RWPE2 (cell line): ENCODE results near the gene TSPAN18.

Experiments used
- ATAC-seq: fragments of 200-7000 bp; cut with Tn5 transposase; 3 replicates; pipeline ENCODE4 v1.9.1; 2021; ENCODE audit warnings: low read depth
- DNase-seq: peaks from one replicate; pipeline ENCODE4 v3.0.0-alpha.2; 2020; ENCODE audit warnings: low spot score
- H3K27ac ChIP-seq: fragments of 450-650 bp; 2 replicates; pipeline ENCODE4 v1.5.1; 2017; ENCODE audit warnings: mild to moderate bottlenecking; ENCODE audit not compliant: poor library complexity, severe bottlenecking
- H3K27me3 ChIP-seq: fragments of 250-450 bp; sonication (Bioruptor Pico); 2 replicates; pipeline ENCODE4 v1.5.1; 2021; ENCODE audit warnings: mild to moderate bottlenecking, moderate library complexity; ENCODE audit not compliant: insufficient read depth, poor library complexity, severe bottlenecking
- H3K36me3 ChIP-seq: fragments of 250-450 bp; sonication (Bioruptor Pico); 2 replicates; pipeline ENCODE4 v1.5.1; 2020; ENCODE audit warnings: low read depth, mild to moderate bottlenecking, moderate library complexity
- H3K4me1 ChIP-seq: fragments of 250-450 bp; sonication (Bioruptor Pico); 2 replicates; pipeline ENCODE4 v1.5.1; 2021; ENCODE audit warnings: mild to moderate bottlenecking, moderate library complexity; ENCODE audit not compliant: insufficient read depth, poor library complexity, severe bottlenecking
- H3K4me3 ChIP-seq: fragments of 250-450 bp; sonication (Bioruptor Pico); 2 replicates; pipeline ENCODE4 v1.5.1; 2021; ENCODE audit warnings: mild to moderate bottlenecking, moderate library complexity; ENCODE audit not compliant: severe bottlenecking
- H3K9me3 ChIP-seq: fragments of 250-450 bp; sonication (Bioruptor Pico); 2 replicates; pipeline ENCODE4 v1.5.1; 2021; ENCODE audit warnings: mild to moderate bottlenecking, moderate library complexity; ENCODE audit not compliant: severe bottlenecking
- TF ChIP-seq, protein P1 (sequence below): fragments of 450-650 bp; IDR thresholded peaks from one replicate; pipeline ENCODE4 v1.5.1; 2017; ENCODE audit warnings: mild to moderate bottlenecking, moderate library complexity; ENCODE audit not compliant: poor library complexity, severe bottlenecking

TSPAN18 gene

DNA sequence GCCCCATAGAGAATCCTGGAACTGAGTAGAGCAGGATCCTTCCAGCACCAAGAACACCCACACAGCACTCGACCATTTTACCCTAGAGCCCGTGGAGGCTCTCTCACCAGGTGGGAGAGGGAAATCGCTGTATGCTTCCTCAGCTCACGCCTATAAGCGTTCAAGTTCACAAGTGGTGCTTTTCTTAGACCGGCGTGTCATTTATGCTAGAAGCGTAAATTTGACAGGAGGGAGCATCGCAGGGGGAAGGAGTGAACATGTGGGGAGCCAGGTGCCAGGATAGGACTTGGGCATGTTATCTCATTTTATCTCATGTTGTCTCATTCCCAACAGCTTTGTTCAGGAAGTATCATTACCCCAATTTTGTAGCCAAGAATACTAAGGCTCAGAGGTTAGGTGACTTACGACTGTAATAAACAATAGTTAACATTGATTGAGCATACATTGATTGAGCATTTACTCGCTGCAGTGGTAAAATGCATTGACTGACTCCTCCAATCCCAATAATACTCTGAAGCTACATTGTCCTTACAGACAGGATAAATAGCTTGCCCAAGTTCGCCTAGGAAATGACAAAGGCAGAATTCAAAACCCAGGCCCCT lies 243.0 kb downstream of the TSPAN18 start:
- Histone ChIP-seq H3K36me3 (no peaks in the 10 kb centered on the region), H3K27me3 (no peaks in the 10 kb centered on the region), H3K27ac (no peak overlapping the region), H3K4me1 (peaks cover 8% of the 10 kb centered on the region), H3K4me3 (no peak overlapping the region), H3K9me3 (no peaks in the 10 kb centered on the region)
- ATAC-seq (no peak), DNase-seq (no peak)
- TF ChIP-seq, protein P1, sequence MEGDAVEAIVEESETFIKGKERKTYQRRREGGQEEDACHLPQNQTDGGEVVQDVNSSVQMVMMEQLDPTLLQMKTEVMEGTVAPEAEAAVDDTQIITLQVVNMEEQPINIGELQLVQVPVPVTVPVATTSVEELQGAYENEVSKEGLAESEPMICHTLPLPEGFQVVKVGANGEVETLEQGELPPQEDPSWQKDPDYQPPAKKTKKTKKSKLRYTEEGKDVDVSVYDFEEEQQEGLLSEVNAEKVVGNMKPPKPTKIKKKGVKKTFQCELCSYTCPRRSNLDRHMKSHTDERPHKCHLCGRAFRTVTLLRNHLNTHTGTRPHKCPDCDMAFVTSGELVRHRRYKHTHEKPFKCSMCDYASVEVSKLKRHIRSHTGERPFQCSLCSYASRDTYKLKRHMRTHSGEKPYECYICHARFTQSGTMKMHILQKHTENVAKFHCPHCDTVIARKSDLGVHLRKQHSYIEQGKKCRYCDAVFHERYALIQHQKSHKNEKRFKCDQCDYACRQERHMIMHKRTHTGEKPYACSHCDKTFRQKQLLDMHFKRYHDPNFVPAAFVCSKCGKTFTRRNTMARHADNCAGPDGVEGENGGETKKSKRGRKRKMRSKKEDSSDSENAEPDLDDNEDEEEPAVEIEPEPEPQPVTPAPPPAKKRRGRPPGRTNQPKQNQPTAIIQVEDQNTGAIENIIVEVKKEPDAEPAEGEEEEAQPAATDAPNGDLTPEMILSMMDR, result no peak

DNA sequence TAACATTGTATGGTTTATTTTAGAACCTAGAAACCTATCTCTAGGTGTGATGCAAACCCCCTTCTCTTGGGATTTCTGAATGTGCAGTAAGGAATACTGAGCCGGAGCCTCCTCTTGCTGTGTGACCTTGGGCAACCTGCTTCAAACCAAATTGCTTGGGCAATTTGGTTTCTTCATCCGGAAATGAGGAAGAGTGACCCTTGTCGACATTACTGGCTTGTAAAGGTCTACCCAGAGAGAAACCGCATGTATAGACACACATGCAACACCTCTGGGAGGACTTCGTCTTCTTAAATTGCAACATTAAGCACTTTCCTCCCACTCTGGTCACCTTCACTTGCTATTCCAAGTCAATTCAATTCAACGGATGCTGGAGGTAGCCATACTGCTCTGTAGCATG lies 243.5 kb downstream of the TSPAN18 start:
- TF ChIP-seq, protein P1, result no peak
- DNase-seq (no peak), ATAC-seq (no peak)
- H3K27me3 ChIP-seq, result no peaks in the 10 kb centered on the region
- peaks cover 8% of the 10 kb centered on the region for H3K4me1 ChIP-seq
- H3K4me3 ChIP-seq, result no peak overlapping the region
- no peak overlapping the region for H3K27ac ChIP-seq
- no peaks in the 10 kb centered on the region for H3K36me3 ChIP-seq
- no peaks in the 10 kb centered on the region for H3K9me3 ChIP-seq

DNA sequence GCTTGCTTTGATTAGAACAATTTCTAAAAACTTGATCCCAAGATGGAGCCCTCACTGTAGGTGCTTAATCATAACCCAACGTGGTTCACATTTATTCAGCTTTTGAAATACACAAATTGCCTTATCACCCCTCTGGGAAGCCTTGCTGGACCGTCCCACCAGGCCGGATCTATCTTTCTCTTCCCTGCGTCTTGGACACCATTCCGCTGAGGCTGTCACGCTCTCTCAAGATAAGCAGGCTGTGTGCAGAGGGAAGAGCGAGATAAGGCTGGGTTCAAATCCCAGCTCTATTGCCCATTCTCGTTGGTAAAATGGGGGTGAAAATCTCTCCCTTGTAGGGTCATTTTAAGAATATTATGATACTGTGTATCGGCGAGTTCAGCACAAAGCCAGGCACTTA lies 244.4 kb downstream of the TSPAN18 start:
- TF ChIP-seq, protein P1, result no peak
- Histone ChIP-seq H3K27me3 (no peaks in the 10 kb centered on the region), H3K4me3 (no peak overlapping the region), H3K36me3 (no peaks in the 10 kb centered on the region), H3K9me3 (no peaks in the 10 kb centered on the region), H3K4me1 (peaks cover 8% of the 10 kb centered on the region), H3K27ac (no peak overlapping the region)
- no peak for ATAC-seq
- no peak for DNase-seq

DNA sequence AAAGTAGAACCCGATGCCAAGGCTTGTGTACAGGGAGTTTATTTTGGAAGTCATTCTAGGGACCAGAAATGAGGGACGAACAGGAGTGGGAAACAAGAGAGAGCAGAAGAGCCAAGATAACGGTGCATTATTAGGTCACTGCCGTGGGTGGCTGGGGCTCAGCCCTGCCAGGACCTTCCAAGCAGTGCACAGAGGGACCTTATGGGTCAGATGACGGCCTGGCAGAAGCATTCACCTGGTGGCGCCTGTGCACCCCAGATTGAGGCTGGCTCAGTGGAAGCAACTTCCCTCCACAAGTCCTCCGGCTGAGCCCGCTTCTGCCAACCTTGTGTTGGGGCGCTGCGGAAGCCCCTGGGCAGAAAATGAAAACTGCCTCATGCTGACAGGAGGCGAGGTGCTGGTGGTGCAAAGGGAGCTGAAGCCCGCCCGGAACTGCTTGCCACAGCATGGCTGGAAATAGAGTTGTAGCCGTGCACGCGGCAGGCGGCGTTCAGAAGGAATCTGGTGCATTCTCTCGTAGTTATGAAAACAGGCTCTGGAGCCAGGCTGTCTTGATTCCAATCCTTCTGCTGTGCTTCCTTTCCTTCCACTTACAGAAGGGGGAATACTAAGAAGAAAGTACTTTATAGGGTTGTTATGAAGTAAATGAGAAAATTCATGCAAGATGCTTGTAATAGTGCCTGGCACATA lies 246.1 kb downstream of the TSPAN18 start:
- no peaks in the 10 kb centered on the region for H3K27me3 ChIP-seq
- no peaks in the 10 kb centered on the region for H3K36me3 ChIP-seq
- ATAC-seq (no peak), DNase-seq (no peak)
- H3K4me3 ChIP-seq, result no peak overlapping the region
- TF ChIP-seq, protein P1, result no peak
- peaks cover 10% of the 10 kb centered on the region for H3K4me1 ChIP-seq
- H3K9me3 ChIP-seq, result no peaks in the 10 kb centered on the region
- H3K27ac ChIP-seq, result no peak overlapping the region

DNA sequence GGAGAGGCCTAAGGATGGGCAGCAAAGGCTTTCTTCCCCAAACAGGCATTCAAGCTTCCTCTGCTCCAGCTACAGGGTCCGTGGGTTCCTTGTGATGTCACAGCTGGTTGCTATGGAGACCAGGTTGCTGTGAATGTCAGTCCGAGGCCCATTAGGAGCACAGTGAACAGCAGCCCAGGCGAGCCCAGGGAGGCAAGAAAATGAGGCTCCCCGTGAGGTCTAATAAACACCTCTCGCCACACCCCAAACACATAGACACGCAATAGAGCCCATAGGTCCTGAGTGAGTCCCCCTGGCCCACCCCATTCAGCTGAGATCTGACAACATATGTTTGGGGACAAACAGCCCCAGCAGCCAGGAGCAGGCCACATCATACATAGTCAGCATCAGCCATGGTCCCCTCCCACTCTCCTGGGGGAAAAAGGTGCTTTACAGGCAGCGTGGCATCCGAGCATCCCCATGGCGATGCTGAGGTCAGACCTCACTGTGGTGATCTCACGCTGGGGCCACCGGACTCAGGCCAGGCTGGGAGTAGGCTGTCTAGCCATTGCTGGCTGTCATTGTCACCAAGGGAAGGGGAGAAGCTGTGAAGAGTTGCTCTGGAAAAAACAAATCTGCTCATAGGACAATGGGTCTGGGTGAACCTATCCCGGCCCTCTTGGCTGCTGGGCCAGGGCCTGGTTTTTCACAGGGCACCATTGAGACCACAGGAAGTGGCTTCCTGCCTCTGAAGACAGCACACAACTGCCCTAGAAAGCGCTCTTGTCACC lies 247.1 kb downstream of the TSPAN18 start:
- no peak overlapping the region for H3K27ac ChIP-seq
- H3K4me3 ChIP-seq, result no peak overlapping the region
- H3K4me1 ChIP-seq, result peaks cover 13% of the 10 kb centered on the region
- no peaks in the 10 kb centered on the region for H3K36me3 ChIP-seq
- DNase-seq (no peak), ATAC-seq (no peak)
- no peaks in the 10 kb centered on the region for H3K27me3 ChIP-seq
- no peaks in the 10 kb centered on the region for H3K9me3 ChIP-seq
- TF ChIP-seq, protein P1, result no peak
